WTC11 (cell line): ENCODE data around the gene NLRX1. TPM values are rescaled to one million over a fixed set of nuclear protein-coding genes. Genes with fewer than 3 reads are reported as not detected.

Experiments used
- ATAC-seq: fragments of 200-7000 bp; cut with Tn5 transposase; 2 replicates; pipeline ENCODE4 v1.10.0; 2021; ENCODE audit warnings: mild to moderate bottlenecking, moderate library complexity
- CTCF ChIA-PET: fragments of 300-600 bp; sonication (Branson Sonifier 250); formaldehyde crosslinking; loops from one replicate; lab custom pipeline; 2021; ENCODE audit warnings: antibody characterized with exemption; lab: Charles Lee
- POLR2A ChIA-PET: fragments of 350-600 bp; sonication (Branson Sonifier 250); formaldehyde crosslinking; loops from one replicate; lab custom pipeline; 2021; ENCODE audit warnings: antibody characterized with exemption; lab: Charles Lee
- DNase-seq: peaks from one replicate; pipeline ENCODE4 v3.0.0; 2021; ENCODE audit warnings: low spot score
- H3K27ac Mint-ChIP-seq: 2 replicates; pipeline ENCODE4 v1.8.0; 2021; ENCODE audit warnings: mixed read lengths
- H3K27me3 Mint-ChIP-seq: 2 replicates; pipeline ENCODE4 v1.8.0; 2021; ENCODE audit warnings: low read depth, mild to moderate bottlenecking, moderate library complexity, mixed read lengths
- H3K36me3 Mint-ChIP-seq: 2 replicates; pipeline ENCODE4 v1.8.0; 2021; ENCODE audit warnings: mixed read lengths
- H3K4me1 Mint-ChIP-seq: 2 replicates; pipeline ENCODE4 v1.8.0; 2022; ENCODE audit warnings: mixed read lengths
- H3K4me3 Mint-ChIP-seq: 2 replicates; pipeline ENCODE4 v1.8.0; 2021; ENCODE audit warnings: mild to moderate bottlenecking, moderate library complexity, mixed read lengths
- H3K9me3 Mint-ChIP-seq: 2 replicates; pipeline ENCODE4 v1.8.0; 2021; ENCODE audit warnings: mixed read lengths
- AR ChIP-seq: fragments of 250-450 bp; sonication (Bioruptor Pico); IDR thresholded peaks from 2 replicates; pipeline ENCODE4 v1.9.0; 2021; ENCODE audit warnings: mild to moderate bottlenecking
- ATF1 ChIP-seq: sonication (generic); formaldehyde crosslinking; IDR thresholded peaks from 2 replicates; pipeline ENCODE4 v1.8.1; 2023; ENCODE audit warnings: mild to moderate bottlenecking, moderate library complexity, missing genetic modification reagents
- CBFB ChIP-seq: sonication (generic); formaldehyde crosslinking; IDR thresholded peaks from 2 replicates; pipeline ENCODE4 v1.8.1; 2022; ENCODE audit warnings: mild to moderate bottlenecking, low read depth, missing genetic modification reagents
- CREM ChIP-seq: sonication (generic); formaldehyde crosslinking; IDR thresholded peaks from 2 replicates; pipeline ENCODE4 v1.8.1; 2022; ENCODE audit warnings: mild to moderate bottlenecking, missing genetic modification reagents, moderate library complexity
- E2F4 ChIP-seq: sonication (generic); formaldehyde crosslinking; IDR thresholded peaks from 2 replicates; pipeline ENCODE4 v1.8.1; 2022; ENCODE audit warnings: low read depth, mild to moderate bottlenecking, moderate library complexity, missing genetic modification reagents, borderline replicate concordance
- FOXJ3 ChIP-seq: sonication (generic); formaldehyde crosslinking; IDR thresholded peaks from 2 replicates; pipeline ENCODE4 v1.9.0; 2021; ENCODE audit warnings: missing genetic modification reagents, mild to moderate bottlenecking, borderline replicate concordance
- HMGXB4 ChIP-seq: sonication (generic); formaldehyde crosslinking; IDR thresholded peaks from 2 replicates; pipeline ENCODE4 v1.8.1; 2023; ENCODE audit warnings: mild to moderate bottlenecking, moderate library complexity, missing genetic modification reagents
- MLX ChIP-seq: sonication (generic); formaldehyde crosslinking; IDR thresholded peaks from 2 replicates; pipeline ENCODE4 v1.8.1; 2023; ENCODE audit warnings: mild to moderate bottlenecking, missing genetic modification reagents, moderate library complexity
- MYBL2 ChIP-seq: sonication (generic); formaldehyde crosslinking; IDR thresholded peaks from 2 replicates; pipeline ENCODE4 v1.8.1; 2023; ENCODE audit warnings: mild to moderate bottlenecking, moderate library complexity, missing genetic modification reagents
- NFE2L1 ChIP-seq: sonication (generic); formaldehyde crosslinking; IDR thresholded peaks from 2 replicates; pipeline ENCODE4 v1.8.1; 2023; ENCODE audit warnings: missing genetic modification reagents
- OVOL2 ChIP-seq: fragments of 250-450 bp; sonication (Bioruptor Pico); IDR thresholded peaks from 2 replicates; pipeline ENCODE4 v1.9.0; 2021; ENCODE audit warnings: mild to moderate bottlenecking, borderline replicate concordance
- RELA ChIP-seq: sonication (generic); formaldehyde crosslinking; IDR thresholded peaks from 2 replicates; pipeline ENCODE4 v1.8.1; 2022; ENCODE audit warnings: missing genetic modification reagents, mild to moderate bottlenecking, borderline replicate concordance
- SMAD3 ChIP-seq: sonication (generic); formaldehyde crosslinking; IDR thresholded peaks from 2 replicates; pipeline ENCODE4 v1.8.0; 2022; ENCODE audit warnings: missing genetic modification reagents, mild to moderate bottlenecking, borderline replicate concordance
- SMAD4 ChIP-seq: sonication (generic); formaldehyde crosslinking; IDR thresholded peaks from 2 replicates; pipeline ENCODE4 v1.8.0; 2022; ENCODE audit warnings: mild to moderate bottlenecking, missing genetic modification reagents
- TCF7 ChIP-seq: sonication (generic); formaldehyde crosslinking; IDR thresholded peaks from 2 replicates; pipeline ENCODE4 v1.8.0; 2022; ENCODE audit warnings: mild to moderate bottlenecking, low read depth, missing genetic modification reagents, moderate library complexity
- ZNF138 ChIP-seq: sonication (generic); formaldehyde crosslinking; conservative IDR thresholded peaks from 2 replicates; pipeline ENCODE4 v1.8.1; 2022; ENCODE audit warnings: mild to moderate bottlenecking, moderate library complexity, missing genetic modification reagents
- ZNF219 ChIP-seq: sonication (generic); formaldehyde crosslinking; IDR thresholded peaks from 2 replicates; pipeline ENCODE4 v1.8.0; 2023; ENCODE audit warnings: missing genetic modification reagents, mild to moderate bottlenecking, borderline replicate concordance
- ZNF232 ChIP-seq: sonication (generic); formaldehyde crosslinking; IDR thresholded peaks from 2 replicates; pipeline ENCODE4 v1.8.0; 2022; ENCODE audit warnings: mild to moderate bottlenecking, missing genetic modification reagents
- ZNF396 ChIP-seq: fragments of 250-450 bp; sonication (Bioruptor Pico); IDR thresholded peaks from 2 replicates; pipeline ENCODE4 v1.8.0; 2021; ENCODE audit warnings: mild to moderate bottlenecking, moderate library complexity, borderline replicate concordance
- ZNF425 ChIP-seq: fragments of 250-450 bp; sonication (Bioruptor Pico); conservative IDR thresholded peaks from 2 replicates; pipeline ENCODE4 v1.9.0; 2021; ENCODE audit warnings: mild to moderate bottlenecking
- ZSCAN18 ChIP-seq: fragments of 250-450 bp; sonication (Bioruptor Pico); IDR thresholded peaks from 2 replicates; pipeline ENCODE4 v2.1.2; 2022; ENCODE audit warnings: mild to moderate bottlenecking, moderate library complexity
- total RNA-seq: library from RNA; stranded (reverse); gene quantifications from 3 replicates; pipeline ENCODE4 v1.2.3, GENCODE V29; 2021

Gene NLRX1
- total RNA-seq, 1 experiment from 2014 or later: 20.8 TPM

GRCh38 chr11:119173453-119173852 is 4.9 kb downstream of the NLRX1 start:
- DNase-seq (no peak), ATAC-seq (no peak)
- Mint-ChIP-seq H3K9me3 (no peaks in the 10 kb centered on the region), H3K4me3 (no peak overlapping the region), H3K36me3 (peaks cover 3% of the 10 kb centered on the region; the same call in 1 of the 2 replicates), H3K27me3 (no peaks in the 10 kb centered on the region), H3K27ac (no peak overlapping the region), H3K4me1 (peaks cover 13% of the 10 kb centered on the region)
- ChIA-PET CTCF (interaction anchor here (1.0 kb wide), 1 partner anchor 23 kb away, joined by 5 read pairs; no protein-coding TSS in a partner anchor), POLR2A (no interaction called here)
- TF ChIP-seq TCF7 (CRISPR knock-in tag): no peak

- no peaks in the 10 kb centered on the region for H3K27me3 Mint-ChIP-seq
- ChIA-PET POLR2A (no interaction called here), CTCF (interaction anchor here (1.5 kb wide), 1 partner anchor 22 kb away, joined by 5 read pairs; no protein-coding TSS in a partner anchor)
- no peaks in the 10 kb centered on the region for H3K9me3 Mint-ChIP-seq
- DNase-seq: no peak
- ATAC-seq: no peak
- peaks cover 6% of the 10 kb centered on the region for H3K36me3 Mint-ChIP-seq
- no peak overlapping the region for H3K27ac Mint-ChIP-seq
- no peak overlapping the region for H3K4me3 Mint-ChIP-seq
- TF ChIP-seq OVOL2 (CRISPR knock-in tag) (no peak), NFE2L1 (CRISPR knock-in tag) (no peak), HMGXB4 (no peak), CREM (CRISPR knock-in tag) (no peak), MLX (CRISPR knock-in tag) (no peak), MYBL2 (CRISPR knock-in tag) (no peak), ZNF396 (CRISPR knock-in tag) (no peak), FOXJ3 (CRISPR knock-in tag) (no peak), TCF7 (CRISPR knock-in tag) (no peak), SMAD4 (no peak), SMAD3 (CRISPR knock-in tag) (no peak)
- H3K4me1 Mint-ChIP-seq: peaks cover 4% of the 10 kb centered on the region; the same call in 1 of the 2 replicates
These were observed 7.1 kb downstream of the NLRX1 start for GRCh38 chr11:119175493-119176077.

- no peaks in the 10 kb centered on the region for H3K9me3 Mint-ChIP-seq
- no peaks in the 10 kb centered on the region for H3K4me1 Mint-ChIP-seq
- H3K36me3 Mint-ChIP-seq: peaks cover 6% of the 10 kb centered on the region
- no peaks in the 10 kb centered on the region for H3K27me3 Mint-ChIP-seq
- H3K4me3 Mint-ChIP-seq: no peak overlapping the region
- H3K27ac Mint-ChIP-seq: no peak overlapping the region
- CTCF ChIA-PET: interaction anchor here (0.6 to 2.2 kb wide), 3 partner anchors 9 to 26 kb away, joined by 3 to 8 read pairs (median 4); no protein-coding TSS in a partner anchor
- POLR2A ChIA-PET: no interaction called here
- DNase-seq: no peak
- no peak for ATAC-seq
- TF ChIP-seq ZNF138 (CRISPR knock-in tag): no peak
- TF ChIP-seq ZSCAN18: no peak
- TF ChIP-seq RELA (CRISPR knock-in tag): no peak
- no peak for TF ChIP-seq ZNF232 (CRISPR knock-in tag)
- no peak for TF ChIP-seq AR (CRISPR knock-in tag)
- no peak for TF ChIP-seq FOXJ3 (CRISPR knock-in tag)
- no peak for TF ChIP-seq SMAD4
- TF ChIP-seq E2F4 (CRISPR knock-in tag): no peak
- no peak for TF ChIP-seq ATF1
- TF ChIP-seq ZNF425: no peak
- TF ChIP-seq ZNF219 (CRISPR knock-in tag): no peak
- TF ChIP-seq CBFB (CRISPR knock-in tag): no peak
These were observed 9.7 kb downstream of the NLRX1 start for GRCh38 chr11:119178166-119178680.
